Adrenal gland (tissue), 5 donors: ENCODE measurements around the gene GHR.

Source experiments
- POLR2A ChIP-seq, 2 donors: fragments of 450-650 bp; IDR thresholded peaks; one replicate each; pipeline ENCODE4 v1.6.1; 2017; ENCODE audit warnings: antibody characterized with exemption in 2 of 2, mild to moderate bottlenecking in 2 of 2, moderate library complexity in 1 of 2
- TF ChIP-seq, protein P1 (sequence below), 6 experiments: fragments of 450-650 bp in 4 of 6; fragments of 200-600 bp in 2 of 6; sonication (generic) in 1 of 6; IDR thresholded peaks; 1 replicate in 5 of 6; 2 replicates in 1 of 6; pipeline versions ENCODE4 v1.5.1 to v1.8.0; 2016 to 2021; ENCODE audit warnings: antibody characterized with exemption in 6 of 6, mild to moderate bottlenecking in 2 of 6, moderate library complexity in 1 of 6
- donor health status: DM: no; HTN: no; CAD: no.

DNA sequence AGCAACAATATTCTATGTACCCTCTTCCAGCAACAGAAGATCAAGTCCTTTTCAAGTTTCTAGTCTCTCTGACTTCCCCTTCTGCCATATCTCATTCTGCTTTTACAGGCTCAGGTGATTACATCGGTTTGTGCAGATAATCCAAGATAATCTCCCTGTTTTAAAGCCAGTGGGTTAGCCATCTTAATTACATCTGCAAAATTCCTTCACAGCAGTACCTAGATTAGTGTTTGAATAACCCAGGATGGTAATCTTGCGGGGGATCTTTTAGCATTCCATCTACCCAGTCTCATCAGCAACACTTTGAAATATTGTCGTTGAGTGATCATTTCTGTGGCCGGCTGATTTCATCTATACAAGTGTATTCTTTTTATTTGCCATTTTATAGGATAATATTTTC is 130.2 kb downstream of the GHR start:
- TF ChIP-seq, protein P1, sequence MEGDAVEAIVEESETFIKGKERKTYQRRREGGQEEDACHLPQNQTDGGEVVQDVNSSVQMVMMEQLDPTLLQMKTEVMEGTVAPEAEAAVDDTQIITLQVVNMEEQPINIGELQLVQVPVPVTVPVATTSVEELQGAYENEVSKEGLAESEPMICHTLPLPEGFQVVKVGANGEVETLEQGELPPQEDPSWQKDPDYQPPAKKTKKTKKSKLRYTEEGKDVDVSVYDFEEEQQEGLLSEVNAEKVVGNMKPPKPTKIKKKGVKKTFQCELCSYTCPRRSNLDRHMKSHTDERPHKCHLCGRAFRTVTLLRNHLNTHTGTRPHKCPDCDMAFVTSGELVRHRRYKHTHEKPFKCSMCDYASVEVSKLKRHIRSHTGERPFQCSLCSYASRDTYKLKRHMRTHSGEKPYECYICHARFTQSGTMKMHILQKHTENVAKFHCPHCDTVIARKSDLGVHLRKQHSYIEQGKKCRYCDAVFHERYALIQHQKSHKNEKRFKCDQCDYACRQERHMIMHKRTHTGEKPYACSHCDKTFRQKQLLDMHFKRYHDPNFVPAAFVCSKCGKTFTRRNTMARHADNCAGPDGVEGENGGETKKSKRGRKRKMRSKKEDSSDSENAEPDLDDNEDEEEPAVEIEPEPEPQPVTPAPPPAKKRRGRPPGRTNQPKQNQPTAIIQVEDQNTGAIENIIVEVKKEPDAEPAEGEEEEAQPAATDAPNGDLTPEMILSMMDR (IDR thresholded peaks at IDR 0.05) = no peak
- TF ChIP-seq POLR2A (IDR thresholded peaks at IDR 0.05) = no peak
